COLO668 (cell line): ENCODE data around the gene EXOC6B.

Experiments used
- DNase-seq: peaks from one replicate; lab custom pipeline; 2025; ENCODE audit not compliant: unreplicated experiment; lab: John Stamatoyannopoulos, UW

Gene EXOC6B

GRCh38 chr2:72139874-72140620 is 685.8 kb downstream of the EXOC6B start:
- no peak for DNase-seq

- DNase-seq, result no peak
Observed at GRCh38 chr2:72139471-72139873, 686.4 kb downstream of the EXOC6B start.

DNA sequence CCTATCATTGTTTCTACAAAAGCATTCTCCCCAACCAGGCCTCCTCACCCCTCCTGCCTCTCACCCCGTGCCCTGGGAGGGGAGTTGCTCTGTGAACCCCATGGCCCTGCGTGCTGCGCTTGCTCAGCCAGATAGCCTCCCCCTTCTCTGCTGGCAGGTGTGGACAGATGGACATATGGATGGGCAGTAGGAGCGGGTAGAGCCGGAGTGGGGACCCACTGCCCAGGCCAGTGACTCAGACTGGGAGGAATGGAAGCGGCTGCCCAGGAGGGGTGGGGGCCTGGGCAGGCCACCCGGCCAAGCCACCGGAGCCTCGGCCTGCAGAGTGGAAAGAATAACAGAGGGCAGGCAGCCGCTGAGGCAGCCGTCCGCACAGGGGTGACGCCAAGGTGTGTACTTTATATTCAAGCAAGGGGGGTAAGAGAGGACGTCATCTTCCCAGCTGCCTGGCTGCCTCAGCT is 686.9 kb downstream of the EXOC6B start:
- no peak for DNase-seq

DNA sequence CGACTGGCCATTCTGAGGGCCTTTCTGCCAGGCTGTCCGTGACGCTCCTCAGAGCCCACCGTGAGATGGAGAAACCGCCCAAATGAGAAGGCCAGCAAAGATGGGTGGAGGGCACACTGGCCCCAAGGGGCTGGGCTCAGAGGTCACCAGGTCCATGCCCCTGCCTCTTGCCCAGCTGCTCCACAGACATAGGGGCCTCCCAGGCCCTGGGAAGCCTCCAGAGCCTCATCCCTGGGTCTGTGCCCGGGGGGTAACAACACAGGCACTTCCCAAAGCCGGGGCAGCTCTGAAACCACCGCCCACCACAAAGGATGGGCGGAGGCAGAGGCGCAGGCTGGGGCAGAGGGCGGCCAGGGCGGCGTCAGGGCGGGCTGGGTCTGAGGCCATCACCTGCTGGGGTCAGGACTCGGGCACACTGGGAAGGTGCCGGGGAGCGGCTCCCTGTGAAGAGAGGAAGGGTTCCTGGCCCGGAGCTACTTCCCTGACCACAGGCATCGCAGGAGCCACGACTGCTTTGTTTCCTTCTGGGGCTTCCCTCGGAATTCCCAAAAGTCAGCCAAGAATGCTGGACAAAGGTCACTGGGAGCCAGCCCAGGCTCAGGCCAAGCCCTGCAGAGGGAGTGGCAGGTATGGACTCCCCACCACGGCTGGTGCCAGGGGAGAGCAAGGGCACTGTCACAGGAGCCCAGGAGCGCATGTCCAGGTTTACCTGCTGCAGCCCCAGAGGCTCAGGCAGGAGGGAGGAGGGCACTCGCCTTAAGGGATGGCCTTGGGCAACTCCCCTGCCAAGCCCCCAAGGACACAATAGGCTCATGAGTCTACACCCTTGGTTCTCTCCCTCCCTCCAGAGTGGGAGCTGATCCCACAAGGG is 687.6 kb downstream of the EXOC6B start:
- no peak for DNase-seq

DNA sequence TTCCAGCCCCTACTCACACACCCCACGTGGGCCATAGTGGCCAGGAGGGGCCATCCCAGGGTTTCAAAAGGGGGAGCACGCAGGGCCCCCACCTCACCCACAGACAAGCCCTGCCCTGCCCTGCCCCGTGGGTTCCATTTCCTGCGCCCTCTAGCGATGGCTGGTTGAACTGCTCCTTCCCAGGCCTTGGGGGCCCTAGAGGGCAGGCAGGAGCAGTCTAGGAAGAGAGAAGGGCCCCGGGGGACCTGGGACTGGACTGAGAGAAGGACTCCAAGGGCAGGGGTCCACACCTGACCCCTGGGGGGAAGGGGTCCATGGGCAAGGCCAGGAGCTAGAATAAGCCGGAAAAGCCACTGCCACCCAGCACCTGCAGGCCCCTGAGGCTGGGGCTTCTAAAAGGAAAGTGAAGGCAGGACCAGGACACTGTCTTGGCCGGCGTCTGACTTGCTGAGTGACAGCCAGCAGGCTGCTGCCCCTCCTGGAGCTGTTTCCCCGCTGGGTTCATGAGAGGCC is 688.3 kb downstream of the EXOC6B start:
- peak; percentile 64 for DNase-seq

GRCh38 chr2:72136933-72137497 is 688.8 kb downstream of the EXOC6B start:
- no peak for DNase-seq

GRCh38 chr2:72136331-72136730 is 689.5 kb downstream of the EXOC6B start:
- no peak for DNase-seq

- no peak for DNase-seq
Observed at GRCh38 chr2:72135921-72136320, 689.9 kb downstream of the EXOC6B start.

DNA sequence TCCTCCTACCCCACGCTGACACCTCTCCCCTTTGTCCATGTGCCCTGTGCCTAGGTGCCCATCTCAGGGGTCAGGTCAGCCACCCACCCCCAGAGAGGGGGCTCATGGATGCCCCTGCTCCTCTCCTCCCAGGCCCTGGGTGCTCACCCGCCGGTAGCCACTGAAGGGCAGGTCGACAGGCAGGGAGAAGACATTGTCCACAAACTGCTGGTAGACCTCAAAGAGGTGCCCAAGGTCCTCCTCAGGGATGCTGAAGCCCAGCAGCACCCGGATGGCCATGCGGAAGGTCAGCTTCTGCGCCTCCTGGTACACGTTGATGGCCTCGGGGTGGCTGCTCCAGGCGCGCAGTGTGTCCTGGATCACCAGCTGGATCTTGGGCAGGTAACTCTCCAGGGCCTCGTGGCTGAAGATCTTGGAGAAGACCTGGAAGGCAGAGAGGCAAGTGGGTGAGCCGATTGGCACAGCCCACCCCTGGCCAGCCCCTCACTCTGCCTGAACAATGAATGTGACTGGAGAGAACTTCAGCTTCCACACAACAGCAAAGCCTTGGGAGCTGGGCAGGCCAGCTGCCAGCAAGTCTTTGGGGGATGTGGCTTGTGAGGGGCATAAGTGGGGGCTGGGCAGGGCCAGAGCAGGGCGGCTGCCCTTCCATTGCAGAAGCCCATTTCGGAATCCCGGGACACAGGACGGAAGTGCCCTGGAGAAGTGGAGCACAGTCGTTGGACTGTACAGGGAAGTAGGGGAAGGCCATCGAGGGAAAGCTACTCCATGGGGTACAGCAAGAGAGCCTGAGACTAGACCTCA is 690.6 kb downstream of the EXOC6B start:
- no peak for DNase-seq

DNA sequence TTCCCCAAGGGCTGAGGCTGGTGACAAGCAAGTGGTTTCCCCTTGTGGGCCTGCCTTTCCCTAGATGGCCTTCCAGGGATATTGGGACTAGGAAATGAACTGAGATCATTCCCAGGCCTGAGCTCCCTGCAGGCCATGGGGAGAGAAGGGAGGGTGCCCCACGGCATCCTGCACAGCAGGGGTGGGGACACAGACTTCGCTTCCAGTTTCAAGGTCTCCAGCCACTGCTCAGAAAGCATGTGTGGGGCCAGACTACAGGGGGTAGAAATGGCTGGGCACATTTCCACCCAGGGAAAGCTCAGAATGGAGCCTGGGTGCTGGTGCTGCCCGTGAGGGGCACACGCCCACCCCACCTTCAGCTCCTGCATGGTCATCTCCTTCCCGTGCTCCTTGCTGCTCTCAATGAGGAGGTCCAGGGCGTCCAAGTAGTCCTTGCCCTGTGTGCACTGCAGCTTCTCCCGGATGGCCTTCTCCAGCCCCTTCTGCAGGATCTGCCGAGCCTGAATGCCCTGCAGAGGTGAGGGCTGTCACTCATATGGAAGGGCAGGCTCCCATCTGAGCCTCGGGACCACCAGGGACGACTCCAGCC is 691.3 kb downstream of the EXOC6B start:
- no peak for DNase-seq

DNA sequence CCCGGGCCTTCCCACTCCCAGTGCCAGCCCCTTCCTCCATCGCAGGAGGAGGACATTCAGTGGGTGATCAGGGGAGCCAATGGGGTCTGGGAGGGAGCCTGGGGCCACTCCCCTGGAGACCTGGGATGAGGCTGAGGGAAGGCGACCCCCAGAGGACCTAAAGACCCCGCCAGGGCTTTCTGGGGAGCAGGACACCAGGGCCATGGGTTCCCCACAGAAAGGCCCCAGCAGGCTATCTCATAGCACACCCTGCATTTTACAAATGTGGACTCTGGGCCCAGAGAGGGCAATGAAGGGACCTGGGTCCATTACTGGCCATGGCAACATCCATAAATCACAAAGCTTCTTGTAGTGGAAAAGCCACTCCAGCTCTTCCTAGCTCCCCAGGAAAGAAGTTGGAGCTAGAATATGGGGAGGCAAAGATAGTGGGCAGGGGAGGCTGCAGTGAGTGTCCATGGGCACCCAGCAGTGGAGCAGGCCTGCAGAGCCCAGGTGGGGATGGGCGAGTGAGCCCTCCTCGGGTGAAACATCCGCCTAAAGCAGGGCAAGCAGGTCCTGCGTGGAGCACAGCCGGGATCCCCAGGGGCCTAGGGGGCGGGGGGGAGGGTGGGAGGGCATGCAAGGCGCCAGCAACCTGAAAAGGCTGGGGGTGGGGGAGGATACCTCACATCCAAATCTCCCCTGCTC is 692.0 kb downstream of the EXOC6B start:
- no peak for DNase-seq

DNA sequence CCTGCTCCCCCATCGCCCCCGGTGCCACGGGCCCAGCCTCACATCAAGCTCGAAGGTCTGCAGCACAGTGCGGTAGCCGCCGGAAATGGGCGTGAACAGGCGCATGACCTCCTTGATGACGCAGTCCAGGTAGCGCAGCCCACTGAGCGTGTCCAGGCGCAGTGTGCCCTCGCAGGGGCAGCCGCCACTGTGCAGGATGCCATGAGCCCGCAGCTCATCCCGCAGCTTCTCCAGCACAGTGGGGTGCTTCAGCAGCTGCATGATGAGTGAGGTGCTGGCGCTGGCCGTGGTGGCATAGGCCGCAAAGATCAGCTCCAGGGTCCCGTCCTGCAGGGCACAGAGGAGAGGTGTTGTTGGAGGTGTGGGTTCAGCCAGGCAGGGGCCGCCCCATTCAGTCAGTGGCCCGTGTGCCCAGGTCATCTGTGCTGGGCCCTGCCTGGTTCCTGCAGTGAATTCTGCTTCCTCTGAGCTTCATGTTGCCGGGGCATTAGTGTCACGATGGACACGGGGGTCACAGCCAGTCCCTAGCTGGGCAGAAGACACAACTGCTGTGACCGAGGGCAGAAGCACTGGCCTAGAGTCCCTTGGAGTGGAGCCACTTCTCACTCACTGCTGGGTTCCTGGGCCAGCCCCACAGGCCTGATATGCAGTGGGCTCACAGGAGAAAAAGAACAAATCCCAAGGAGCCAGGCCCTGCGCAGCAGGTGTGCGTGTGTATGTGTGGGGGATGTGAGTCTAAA is 692.7 kb downstream of the EXOC6B start:
- no peak for DNase-seq

GRCh38 chr2:72131916-72132841 is 693.7 kb downstream of the EXOC6B start:
- DNase-seq, result no peak

GRCh38 chr2:72131371-72131891 is 694.4 kb downstream of the EXOC6B start:
- no peak for DNase-seq

DNA sequence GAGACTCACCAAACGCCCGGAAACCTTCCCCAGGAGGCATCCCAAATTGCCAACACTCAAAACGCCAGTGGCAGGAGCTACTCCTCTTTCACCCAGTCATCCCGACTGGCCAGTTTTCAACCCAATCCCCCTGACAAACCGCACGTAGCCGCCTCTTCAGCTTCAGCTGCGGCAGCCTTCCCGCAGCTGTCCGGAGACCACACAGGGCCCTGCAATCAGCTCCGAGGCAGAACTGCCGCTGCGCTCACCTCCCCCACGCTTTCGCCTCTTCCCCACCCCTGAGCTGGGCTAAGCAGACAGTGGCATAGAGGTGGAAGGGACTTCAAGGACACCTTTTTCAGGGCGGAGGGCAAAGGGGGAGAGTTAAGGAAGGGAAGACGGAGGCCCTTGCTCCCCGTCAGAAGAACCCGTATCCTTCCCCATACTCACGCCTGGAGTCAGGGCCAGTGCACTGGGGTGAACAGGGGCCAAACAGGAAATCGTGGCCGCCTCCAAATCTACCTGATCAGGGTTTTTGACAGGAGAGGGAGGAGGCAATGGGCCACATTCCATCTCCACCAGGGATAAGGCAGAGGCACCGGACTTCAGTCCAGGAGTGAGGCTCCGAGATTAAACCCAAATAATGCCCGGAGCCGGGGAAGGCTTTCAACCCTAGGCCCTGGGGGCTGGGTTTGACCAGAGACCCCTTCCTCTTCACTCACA is 695.0 kb downstream of the EXOC6B start:
- DNase-seq, result no peak

- DNase-seq, result no peak
Observed at GRCh38 chr2:72129681-72130340, 696.0 kb downstream of the EXOC6B start.

DNA sequence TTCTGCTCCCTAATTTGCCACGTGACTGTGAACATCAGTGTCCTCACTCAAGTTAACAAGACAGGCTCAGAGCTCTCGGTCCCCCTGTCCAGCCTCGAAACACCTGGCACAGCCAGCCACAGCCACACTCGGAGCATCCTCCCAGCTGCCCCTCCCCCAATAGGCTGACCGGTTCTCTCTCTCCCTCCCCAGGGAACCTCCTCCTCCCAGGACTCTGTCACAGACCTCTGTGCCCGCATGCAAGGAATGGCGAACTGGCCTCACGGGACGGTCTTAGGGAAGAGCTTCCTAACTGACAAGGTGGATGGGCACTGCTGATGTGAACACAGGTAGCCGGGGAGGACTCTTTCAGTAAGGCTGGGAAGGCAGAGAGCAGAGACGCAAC is 697.0 kb downstream of the EXOC6B start:
- DNase-seq, result no peak
